Mesendoderm (in vitro differentiated cells): ENCODE data around the gene MEGF6.

Experiments
- DNase-seq: peaks from one replicate; pipeline ENCODE4 v3.0.0; 2013
- H2AK5ac ChIP-seq: 2 replicates; pipeline ENCODE4 v1.6.1; 2013; ENCODE audit warnings: low read length, inconsistent platforms
- H2BK120ac ChIP-seq: 2 replicates; pipeline ENCODE4 v1.6.1; 2013; ENCODE audit warnings: low read depth, mild to moderate bottlenecking, low read length, moderate library complexity, mixed read lengths
- H2BK15ac ChIP-seq: replicated peaks from 2 replicates; pipeline ENCODE4 v1.6.1; 2013; ENCODE audit warnings: low read depth, mild to moderate bottlenecking, moderate library complexity
- H2BK5ac ChIP-seq: 2 replicates; pipeline ENCODE4 v1.6.1; 2013; ENCODE audit warnings: low read length, inconsistent platforms
- H3K18ac ChIP-seq: 2 replicates; pipeline ENCODE4 v1.6.1; 2013; ENCODE audit warnings: mild to moderate bottlenecking, low read length, mixed read lengths
- H3K23ac ChIP-seq: one replicate; pipeline ENCODE4 v1.6.1; 2013; ENCODE audit warnings: low read length
- H3K27ac ChIP-seq: 2 replicates; pipeline ENCODE4 v1.5.1; 2013; ENCODE audit warnings: low read depth, mild to moderate bottlenecking, inconsistent platforms, low read length, moderate library complexity
- H3K27me3 ChIP-seq: 2 replicates; pipeline ENCODE4 v1.6.1; 2013; ENCODE audit warnings: low read length, control low read depth, mild to moderate bottlenecking, inconsistent platforms; ENCODE audit not compliant: insufficient read depth, poor library complexity
- H3K36me3 ChIP-seq: 2 replicates; pipeline ENCODE4 v1.6.1; 2013; ENCODE audit warnings: low read length, inconsistent platforms; ENCODE audit not compliant: control insufficient read depth, insufficient read depth
- H3K4ac ChIP-seq: one replicate; pipeline ENCODE4 v1.6.1; 2013; ENCODE audit warnings: low read depth, mild to moderate bottlenecking, low read length, moderate library complexity
- H3K4me1 ChIP-seq: 2 replicates; pipeline ENCODE4 v1.6.1; 2013; ENCODE audit warnings: low read depth, low read length, inconsistent platforms; ENCODE audit not compliant: control insufficient read depth
- H3K4me2 ChIP-seq: 2 replicates; pipeline ENCODE4 v1.6.1; 2013; ENCODE audit warnings: low read length
- H3K4me3 ChIP-seq: 2 replicates; pipeline ENCODE4 v1.5.1; 2013; ENCODE audit warnings: mild to moderate bottlenecking, low read length
- H3K56ac ChIP-seq: one replicate; pipeline ENCODE4 v1.6.1; 2013; ENCODE audit warnings: low read length
- H3K79me1 ChIP-seq: 2 replicates; pipeline ENCODE4 v1.6.1; 2013; ENCODE audit warnings: low read length, inconsistent platforms
- H3K79me2 ChIP-seq: 2 replicates; pipeline ENCODE4 v1.6.1; 2013; ENCODE audit warnings: mild to moderate bottlenecking, low read length; ENCODE audit not compliant: control insufficient read depth, insufficient read depth
- H3K9ac ChIP-seq: 2 replicates; pipeline ENCODE4 v1.6.1; 2013; ENCODE audit warnings: low read length, inconsistent platforms
- H4K5ac ChIP-seq: one replicate; pipeline ENCODE4 v1.6.1; 2013; ENCODE audit warnings: low read length
- H4K8ac ChIP-seq: one replicate; pipeline ENCODE4 v1.6.1; 2013; ENCODE audit warnings: low read depth, mild to moderate bottlenecking, control low read depth, low read length, moderate library complexity
- WGBS: extraction: QIAGEN DNeasy Blood & Tissue Kit; methylation state at CpG from one replicate; pipeline ENCODE4 v1.1.7; 2013; ENCODE audit warnings: low lambda C conversion rate, missing lambda C conversion rate; ENCODE audit not compliant: insufficient coverage; ENCODE audit errors: extremely low coverage; 5-methylcytosine and 5-hydroxymethylcytosine counted together

MEGF6 gene

GRCh38 chr1:3450202-3450863 lies 161.0 kb downstream of the MEGF6 start:
- Histone ChIP-seq H4K8ac (no peak overlapping the region), H3K27ac (no peak overlapping the region), H3K79me2 (no peaks in the 10 kb centered on the region), H3K36me3 (no peaks in the 10 kb centered on the region), H3K4me1 (peaks cover 6% of the 10 kb centered on the region), H3K23ac (no peak overlapping the region), H2BK5ac (no peak overlapping the region), H3K79me1 (no peaks in the 10 kb centered on the region), H3K4me3 (no peak overlapping the region), H3K27me3 (no peaks in the 10 kb centered on the region), H3K4ac (no peak overlapping the region), H4K5ac (no peak overlapping the region), H2BK120ac (no peak overlapping the region), H3K18ac (no peak overlapping the region), H3K56ac (no peak overlapping the region), H3K4me2 (no peak overlapping the region), H3K9ac (no peak overlapping the region), H2AK5ac (no peak overlapping the region), H2BK15ac (no peak overlapping the region)
- WGBS, result no CpG with 5 or more reads among the region's 9 CpGs
- DNase-seq, result no peak

DNA sequence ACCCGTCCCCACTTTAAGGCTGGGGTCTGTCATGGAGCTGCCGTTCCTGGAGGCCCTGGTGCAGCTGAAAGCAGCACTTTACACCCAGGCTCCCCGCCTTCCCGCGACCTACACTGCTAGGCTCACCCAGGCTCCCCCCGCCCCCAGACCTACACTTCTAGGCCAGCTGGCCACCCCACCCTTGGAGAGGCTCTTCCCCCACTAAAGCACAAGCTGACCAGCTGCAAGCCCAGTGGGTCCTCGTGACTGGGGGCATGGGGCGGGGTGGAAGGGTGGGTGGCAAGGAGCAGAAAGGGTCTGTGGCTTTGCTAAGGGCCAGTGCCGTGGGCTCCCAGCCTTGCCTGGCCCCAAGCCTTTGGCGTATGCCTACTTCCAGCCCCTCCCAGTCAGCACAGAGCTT lies 166.6 kb downstream of the MEGF6 start:
- H3K23ac ChIP-seq, result no peak overlapping the region
- no peaks in the 10 kb centered on the region for H3K79me1 ChIP-seq
- H3K56ac ChIP-seq, result no peak overlapping the region
- no peak overlapping the region for H3K4me3 ChIP-seq
- H3K27ac ChIP-seq, result no peak overlapping the region
- no peak overlapping the region for H3K9ac ChIP-seq
- H3K36me3 ChIP-seq, result no peaks in the 10 kb centered on the region
- no peak overlapping the region for H3K4me2 ChIP-seq
- no peak overlapping the region for H2AK5ac ChIP-seq
- no peak overlapping the region for H4K5ac ChIP-seq
- no peak overlapping the region for H3K4ac ChIP-seq
- no peak for DNase-seq
- H4K8ac ChIP-seq, result no peak overlapping the region
- no peak overlapping the region for H2BK120ac ChIP-seq
- H3K18ac ChIP-seq, result no peak overlapping the region
- no peak overlapping the region for H2BK5ac ChIP-seq
- H2BK15ac ChIP-seq, result no peak overlapping the region
- no CpG with 5 or more reads among the region's 10 CpGs for WGBS
- H3K79me2 ChIP-seq, result no peaks in the 10 kb centered on the region
- H3K27me3 ChIP-seq, result no peaks in the 10 kb centered on the region
- H3K4me1 ChIP-seq, result no peaks in the 10 kb centered on the region

- Histone ChIP-seq H4K5ac (no peak overlapping the region), H4K8ac (no peak overlapping the region), H3K79me1 (no peaks in the 10 kb centered on the region), H3K4me1 (no peaks in the 10 kb centered on the region), H3K27me3 (no peaks in the 10 kb centered on the region), H3K18ac (no peak overlapping the region), H3K27ac (no peak overlapping the region), H2BK120ac (no peak overlapping the region), H3K4ac (no peak overlapping the region), H3K36me3 (no peaks in the 10 kb centered on the region), H2BK5ac (no peak overlapping the region), H2AK5ac (no peak overlapping the region), H3K4me2 (no peak overlapping the region), H3K79me2 (no peaks in the 10 kb centered on the region), H3K56ac (no peak overlapping the region), H3K4me3 (no peak overlapping the region), H3K23ac (no peak overlapping the region), H2BK15ac (no peak overlapping the region), H3K9ac (no peak overlapping the region)
- no peak for DNase-seq
- no CpG with 5 or more reads among the region's 18 CpGs for WGBS
These were observed 167.0 kb downstream of the MEGF6 start for GRCh38 chr1:3444298-3444697.

DNA sequence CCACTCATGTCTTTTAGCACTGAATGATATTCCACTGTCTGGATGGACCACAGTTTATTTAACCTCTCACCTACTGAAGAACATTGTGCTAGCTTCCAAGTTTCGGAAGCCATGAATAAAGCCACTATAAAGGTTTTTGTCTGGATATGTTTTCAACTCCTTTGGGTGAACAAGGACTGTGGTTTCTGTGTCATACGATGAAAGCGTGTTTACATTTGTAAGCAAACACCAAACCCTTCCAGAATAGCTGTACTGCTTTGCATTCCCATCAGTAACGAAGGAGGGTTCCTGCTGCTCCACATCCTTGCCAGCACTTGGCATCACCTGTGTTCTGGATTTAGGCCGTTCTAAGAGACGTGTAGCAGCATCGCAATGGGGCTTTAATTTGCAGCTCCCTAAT lies 167.5 kb downstream of the MEGF6 start:
- no peaks in the 10 kb centered on the region for H3K36me3 ChIP-seq
- DNase-seq, result no peak
- no peaks in the 10 kb centered on the region for H3K4me1 ChIP-seq
- no peaks in the 10 kb centered on the region for H3K79me1 ChIP-seq
- no CpG with 5 or more reads among the region's 7 CpGs for WGBS
- H2BK5ac ChIP-seq, result no peak overlapping the region
- no peak overlapping the region for H2BK15ac ChIP-seq
- H3K79me2 ChIP-seq, result no peaks in the 10 kb centered on the region
- no peak overlapping the region for H3K4me3 ChIP-seq
- no peak overlapping the region for H3K18ac ChIP-seq
- no peak overlapping the region for H3K4me2 ChIP-seq
- no peak overlapping the region for H4K5ac ChIP-seq
- H3K27ac ChIP-seq, result no peak overlapping the region
- H3K27me3 ChIP-seq, result no peaks in the 10 kb centered on the region
- no peak overlapping the region for H3K23ac ChIP-seq
- no peak overlapping the region for H2AK5ac ChIP-seq
- H4K8ac ChIP-seq, result no peak overlapping the region
- H3K56ac ChIP-seq, result no peak overlapping the region
- no peak overlapping the region for H3K4ac ChIP-seq
- no peak overlapping the region for H2BK120ac ChIP-seq
- no peak overlapping the region for H3K9ac ChIP-seq

- H3K9ac ChIP-seq, result no peak overlapping the region
- H3K4me2 ChIP-seq, result no peak overlapping the region
- H3K23ac ChIP-seq, result no peak overlapping the region
- no peaks in the 10 kb centered on the region for H3K79me2 ChIP-seq
- H3K18ac ChIP-seq, result no peak overlapping the region
- H4K5ac ChIP-seq, result no peak overlapping the region
- no peak for DNase-seq
- no peaks in the 10 kb centered on the region for H3K79me1 ChIP-seq
- no peak overlapping the region for H3K27ac ChIP-seq
- no peak overlapping the region for H3K4me3 ChIP-seq
- H2BK120ac ChIP-seq, result no peak overlapping the region
- no CpG with 5 or more reads among the region's 12 CpGs for WGBS
- H2AK5ac ChIP-seq, result no peak overlapping the region
- H3K56ac ChIP-seq, result no peak overlapping the region
- H3K4ac ChIP-seq, result no peak overlapping the region
- H3K4me1 ChIP-seq, result no peaks in the 10 kb centered on the region
- no peaks in the 10 kb centered on the region for H3K27me3 ChIP-seq
- H3K36me3 ChIP-seq, result no peaks in the 10 kb centered on the region
- no peak overlapping the region for H2BK15ac ChIP-seq
- no peak overlapping the region for H4K8ac ChIP-seq
- H2BK5ac ChIP-seq, result no peak overlapping the region
These were observed 168.4 kb downstream of the MEGF6 start for GRCh38 chr1:3442901-3443300.

- Histone ChIP-seq H3K79me2 (no peaks in the 10 kb centered on the region), H3K4me3 (no peak overlapping the region), H2BK5ac (no peak overlapping the region), H2BK15ac (no peak overlapping the region), H3K4me2 (no peak overlapping the region), H4K8ac (no peak overlapping the region), H2AK5ac (no peak overlapping the region), H3K4me1 (no peaks in the 10 kb centered on the region), H3K27me3 (no peaks in the 10 kb centered on the region), H3K27ac (no peak overlapping the region), H3K79me1 (no peaks in the 10 kb centered on the region), H3K23ac (no peak overlapping the region), H3K36me3 (no peaks in the 10 kb centered on the region), H3K18ac (no peak overlapping the region), H3K4ac (no peak overlapping the region), H4K5ac (no peak overlapping the region), H3K56ac (no peak overlapping the region), H3K9ac (no peak overlapping the region), H2BK120ac (no peak overlapping the region)
- no peak for DNase-seq
- no CpG with 5 or more reads among the region's 13 CpGs for WGBS
These were observed 169.0 kb downstream of the MEGF6 start for GRCh38 chr1:3442331-3442730.
